ENCODE results near the gene PNPLA6. TPM values are rescaled to one million over a fixed set of nuclear protein-coding genes. Genes with fewer than 3 reads are reported as not detected.

The PNPLA6 gene
- total RNA-seq, 1 experiment from 2014 or later: 176 TPM

- Histone ChIP-seq H3K4me3 (ENCODE audit: low read depth in 2 of 2, low read length in 2 of 2) (no peak overlapping the region), H3K36me3 (ENCODE audit: control insufficient read depth, insufficient read depth, low read length) (no peaks in the 10 kb centered on the region; the same call in 1 of the 2 replicates), H3K27me3 (ENCODE audit: control insufficient read depth, insufficient read depth, low read length) (no peaks in the 10 kb centered on the region), H3K4me1 (ENCODE audit: control insufficient read depth, insufficient read depth, low read length) (no peaks in the 10 kb centered on the region), H3K9me3 (ENCODE audit: control insufficient read depth, insufficient read depth, low read depth, low read length) (no peaks in the 10 kb centered on the region), H3K27ac (ENCODE audit: low read length) (no peak overlapping the region)
- in situ Hi-C loops (cut with HindIII; ENCODE audit: low pct_unique_long_range_greater_than_20kb, low sequenced_read_pairs) (no loop called here), intact Hi-C loops (cut with micrococcal nuclease; ENCODE audit: unreplicated experiment) (no loop called here)
- POLR2A ChIA-PET: no interaction called here
- CTCF ChIA-PET: interaction anchor here (1.0 kb wide), 1 partner anchor 41 kb away, joined by 3 read pairs; no protein-coding TSS in a partner anchor
- DNase-seq (ENCODE audit: low read depth, low spot score) (no peak), ATAC-seq (no peak)
- BruUV-seq (replicated peaks): no TSS peak
- TF ChIP-seq SIN3A (IDR thresholded peaks at IDR 0.05; ENCODE audit: borderline replicate concordance, insufficient read depth, low read depth, low read length) (no peak), CTCF (IDR thresholded peaks at IDR 0.05) (no peak), POLR2AphosphoS5 (IDR thresholded peaks at IDR 0.05; ENCODE audit: low read depth, low read length) (no peak), TCF7L2 (IDR thresholded peaks at IDR 0.05; ENCODE audit: low read depth, low read length) (no peak), REST (IDR thresholded peaks at IDR 0.05; ENCODE audit: insufficient read depth in 1 of 2, low read depth in 2 of 2, low read length in 1 of 2) (no peak)
Observed at GRCh38 chr19:7527516-7528191, 7.9 kb upstream of the PNPLA6 start.

GRCh38 chr19:7528192-7528519, 7.4 kb upstream of the PNPLA6 start:
- ChIA-PET POLR2A (no interaction called here), CTCF (no interaction called here)

More at GRCh38 chr19:7528192-7528519, 7.4 kb upstream of the PNPLA6 start:
- no peaks in the 10 kb centered on the region for H3K36me3 ChIP-seq (ENCODE audit: control insufficient read depth, insufficient read depth, low read length)
- TF ChIP-seq SIN3A (IDR thresholded peaks at IDR 0.05; ENCODE audit: borderline replicate concordance, insufficient read depth, low read depth, low read length): no peak
- TF ChIP-seq CTCF (IDR thresholded peaks at IDR 0.05): no peak
- TF ChIP-seq TCF7L2 (IDR thresholded peaks at IDR 0.05; ENCODE audit: low read depth, low read length): no peak
- no peak for TF ChIP-seq POLR2AphosphoS5 (IDR thresholded peaks at IDR 0.05; ENCODE audit: low read depth, low read length)
- TF ChIP-seq REST (IDR thresholded peaks at IDR 0.05; ENCODE audit: insufficient read depth in 1 of 2, low read depth in 2 of 2, low read length in 1 of 2): no peak
- in situ Hi-C loops (cut with HindIII; ENCODE audit: low pct_unique_long_range_greater_than_20kb, low sequenced_read_pairs) (no loop called here), intact Hi-C loops (cut with micrococcal nuclease; ENCODE audit: unreplicated experiment) (no loop called here)
- no peaks in the 10 kb centered on the region for H3K27me3 ChIP-seq (ENCODE audit: control insufficient read depth, insufficient read depth, low read length)
- H3K4me1 ChIP-seq (ENCODE audit: control insufficient read depth, insufficient read depth, low read length): 0 out of 2 replicates have a peak, but pooled peaks cover 1% of the 10 kb centered on the region
- no peak for DNase-seq (ENCODE audit: low read depth, low spot score)
- no peak overlapping the region for H3K27ac ChIP-seq (ENCODE audit: low read length)
- no peak overlapping the region for H3K4me3 ChIP-seq (ENCODE audit: low read depth in 2 of 2, low read length in 2 of 2)
- H3K9me3 ChIP-seq (ENCODE audit: control insufficient read depth, insufficient read depth, low read depth, low read length): no peaks in the 10 kb centered on the region
- BruUV-seq (replicated peaks): no TSS peak
- ATAC-seq: no peak

All from Panc1 (cell line).